Fibroblast of the conjunctiva (primary cell): ENCODE measurements around the gene RTN4.
"Not testable (repeated sequence)": the region's sequence is repeated elsewhere in the genome, so short reads cannot be mapped to it uniquely, and the experiment has no call there.

ENCODE experiments used
- DNase-seq: peaks from one replicate; pipeline ENCODE4 v3.0.0-alpha.2; 2010; ENCODE audit warnings: low read depth

The RTN4 gene

DNA sequence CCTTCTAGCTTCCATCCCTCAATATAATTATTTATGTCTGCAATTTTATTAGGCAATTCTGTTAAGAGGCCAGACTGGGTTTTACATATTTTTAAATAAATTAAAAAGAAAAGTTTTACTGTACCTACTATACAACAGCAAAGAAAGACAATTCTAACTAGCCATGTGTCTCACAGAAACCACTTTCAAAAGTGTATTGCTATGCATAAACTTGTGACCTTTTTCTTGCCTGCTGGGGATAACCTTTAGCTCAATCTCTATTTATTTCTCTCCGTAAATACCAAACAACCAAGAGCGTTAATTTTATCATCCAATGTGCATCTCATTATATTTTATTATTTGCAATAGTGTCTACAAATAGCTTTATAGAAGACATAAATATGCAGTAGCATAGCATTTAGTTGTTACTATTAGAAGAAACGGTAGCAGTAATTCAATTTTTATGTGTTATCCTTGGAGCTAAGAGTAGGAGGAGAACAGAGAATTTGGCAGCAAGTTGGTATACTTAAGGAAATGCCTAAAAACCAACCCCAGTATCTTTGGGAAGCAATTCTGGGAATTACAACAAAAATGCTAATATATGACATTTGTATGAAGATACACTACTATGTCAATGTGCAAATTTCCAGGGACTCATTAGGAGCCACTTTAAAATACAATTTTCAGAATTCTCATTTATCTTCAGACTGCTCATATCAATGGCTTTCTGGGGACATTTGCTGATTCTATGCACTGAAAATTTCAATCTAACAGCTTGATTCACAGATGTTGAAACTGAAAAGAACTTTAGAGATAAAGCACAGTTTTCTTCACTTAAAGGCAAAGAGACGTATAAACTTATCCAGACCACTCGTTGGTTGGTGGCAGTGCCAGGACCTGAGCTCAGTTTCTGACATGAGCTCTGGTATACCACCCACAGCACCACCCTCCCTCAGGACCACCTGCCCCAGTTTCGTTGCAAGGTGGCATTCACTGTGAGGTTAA lies 23.0 kb upstream of the RTN4 start:
- no peak for DNase-seq

DNA sequence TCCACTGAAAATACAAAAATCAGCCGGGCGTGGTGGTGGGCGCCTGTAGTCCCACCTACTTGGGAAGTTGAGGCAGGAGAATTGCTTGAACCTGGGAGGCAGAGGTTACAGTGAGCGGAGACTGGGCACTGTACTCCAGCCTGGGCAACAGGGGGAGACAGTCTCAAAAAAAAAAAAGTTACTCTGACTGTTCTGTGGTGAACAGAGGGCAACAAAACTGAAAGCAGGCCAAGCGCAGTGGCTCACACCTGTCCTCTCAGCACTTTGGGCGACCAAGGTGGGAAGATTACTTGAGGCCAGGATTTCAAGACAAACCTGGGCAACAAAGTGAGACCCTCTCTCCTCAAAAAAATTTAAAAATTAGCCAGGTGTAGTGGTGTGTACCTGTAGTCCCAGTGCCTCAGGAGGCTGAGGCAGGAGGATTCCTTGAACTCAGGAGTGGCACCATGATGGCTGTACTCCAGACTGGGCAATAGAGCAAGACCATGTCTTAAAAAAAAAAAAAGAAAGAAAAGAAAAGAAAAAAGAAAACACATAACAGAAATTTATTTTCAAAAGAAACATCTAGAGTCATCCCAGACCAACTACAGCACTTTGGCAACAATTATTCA lies 13.6 kb upstream of the RTN4 start:
- DNase-seq: no peak

GRCh38 chr2:55063226-55063625 lies 13.0 kb upstream of the RTN4 start:
- DNase-seq: no peak

- DNase-seq: no peak
These were observed 12.5 kb upstream of the RTN4 start for GRCh38 chr2:55062754-55063153.

GRCh38 chr2:55061523-55062344 lies 11.5 kb upstream of the RTN4 start:
- DNase-seq: no peak

DNA sequence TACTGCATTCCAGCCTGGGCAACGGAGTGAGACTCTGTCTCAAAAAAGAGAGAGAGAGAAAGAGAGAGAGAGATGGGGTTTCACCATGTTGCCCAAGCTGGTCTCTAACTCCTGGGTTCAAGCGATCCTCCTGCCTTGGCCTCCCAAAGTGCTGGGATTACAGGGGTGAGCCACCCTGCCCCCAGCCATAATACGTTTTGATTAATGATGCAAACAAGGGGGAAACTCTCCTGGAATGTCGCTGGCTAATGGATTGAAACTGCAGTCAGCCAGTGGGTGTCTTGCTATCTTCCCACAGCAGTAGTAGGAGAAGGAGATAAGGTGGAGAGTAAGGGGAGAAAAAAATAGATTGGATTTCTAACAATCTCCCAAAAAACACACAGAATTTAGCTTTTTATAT lies 9.5 kb upstream of the RTN4 start:
- DNase-seq: no peak

- DNase-seq: no peak
These were observed 7.2 kb upstream of the RTN4 start for GRCh38 chr2:55057474-55057873.

GRCh38 chr2:55056024-55056521 lies 5.8 kb upstream of the RTN4 start:
- peak; percentile 61 for DNase-seq

DNA sequence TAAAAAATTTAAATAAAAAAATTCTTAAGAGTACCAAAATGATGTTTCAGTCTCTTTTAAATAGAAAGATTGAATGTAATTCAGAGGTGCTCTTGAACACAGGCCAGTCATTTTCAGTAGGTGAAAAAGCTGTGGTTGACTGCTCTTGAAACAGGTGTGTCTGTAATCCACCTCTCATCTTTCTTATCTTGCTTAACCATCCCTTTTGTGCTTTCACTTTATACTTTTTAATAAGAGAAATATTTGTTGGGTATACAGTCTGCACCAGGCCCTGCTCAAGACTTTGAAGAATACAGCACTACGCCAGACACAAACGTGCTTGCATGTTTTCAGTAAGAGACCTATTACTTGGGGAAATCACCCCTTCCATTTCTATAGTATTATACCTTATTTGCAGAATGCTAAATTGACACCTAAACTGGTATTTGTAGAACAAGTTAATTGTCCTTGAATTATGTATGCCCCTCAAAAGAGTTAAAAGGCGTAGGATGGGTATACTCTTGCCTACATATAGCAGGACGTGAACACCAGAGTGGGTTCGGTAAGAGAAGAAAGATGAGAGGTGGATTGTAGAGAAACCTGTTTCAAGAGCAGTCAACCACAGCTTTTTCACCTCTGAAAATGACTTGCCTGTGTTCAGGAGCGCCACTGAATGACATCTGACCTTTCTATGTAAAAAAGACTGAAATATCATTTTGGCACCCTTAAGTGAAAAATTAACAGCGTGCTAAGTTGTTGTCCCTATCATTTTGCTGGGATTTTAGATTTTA lies 4.0 kb upstream of the RTN4 start:
- DNase-seq: no peak

- DNase-seq: not testable (repeated sequence)
These were observed 3.0 kb upstream of the RTN4 start for GRCh38 chr2:55053225-55053624.

DNA sequence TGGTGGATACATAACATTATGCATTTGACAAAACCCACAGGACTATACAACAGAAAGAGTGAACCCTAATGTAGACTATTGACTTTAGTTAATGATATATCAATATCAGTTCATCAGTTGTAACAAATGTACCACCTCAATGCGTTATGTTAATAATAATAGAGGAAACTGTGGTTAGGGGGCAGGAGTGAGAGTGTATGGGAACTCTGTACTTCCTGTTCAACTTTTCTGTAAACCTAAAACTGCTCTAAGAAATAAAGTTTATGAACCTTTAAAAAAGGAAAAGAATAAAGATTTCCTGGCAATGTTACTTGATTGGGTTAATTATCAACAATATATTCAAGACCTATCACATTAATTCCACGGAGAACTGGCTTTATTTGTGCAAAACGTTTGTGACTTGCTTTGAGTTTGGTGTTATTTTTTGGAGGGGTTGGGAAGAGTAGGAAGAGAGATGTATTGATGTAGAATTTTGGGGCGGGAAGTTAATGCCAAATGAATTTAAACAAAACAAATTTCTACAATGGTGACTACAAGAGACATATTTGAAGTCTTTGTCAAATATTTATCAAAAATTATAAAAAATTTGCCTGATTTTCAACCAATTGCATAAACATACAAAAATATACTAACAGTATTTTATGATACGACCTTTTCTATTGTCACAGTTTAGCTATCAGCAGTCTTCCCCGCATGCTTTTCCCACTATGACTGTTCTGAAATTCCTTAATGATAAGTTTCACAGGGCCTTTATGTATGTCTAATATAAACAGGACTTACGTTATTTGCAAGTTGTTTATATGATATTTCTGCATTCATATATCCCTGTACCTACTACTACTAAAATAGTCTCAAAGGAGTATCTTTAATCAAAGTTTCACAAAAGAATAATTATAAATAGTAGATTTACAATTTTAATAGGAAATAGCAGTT lies 2.1 kb upstream of the RTN4 start:
- no peak for DNase-seq

DNA sequence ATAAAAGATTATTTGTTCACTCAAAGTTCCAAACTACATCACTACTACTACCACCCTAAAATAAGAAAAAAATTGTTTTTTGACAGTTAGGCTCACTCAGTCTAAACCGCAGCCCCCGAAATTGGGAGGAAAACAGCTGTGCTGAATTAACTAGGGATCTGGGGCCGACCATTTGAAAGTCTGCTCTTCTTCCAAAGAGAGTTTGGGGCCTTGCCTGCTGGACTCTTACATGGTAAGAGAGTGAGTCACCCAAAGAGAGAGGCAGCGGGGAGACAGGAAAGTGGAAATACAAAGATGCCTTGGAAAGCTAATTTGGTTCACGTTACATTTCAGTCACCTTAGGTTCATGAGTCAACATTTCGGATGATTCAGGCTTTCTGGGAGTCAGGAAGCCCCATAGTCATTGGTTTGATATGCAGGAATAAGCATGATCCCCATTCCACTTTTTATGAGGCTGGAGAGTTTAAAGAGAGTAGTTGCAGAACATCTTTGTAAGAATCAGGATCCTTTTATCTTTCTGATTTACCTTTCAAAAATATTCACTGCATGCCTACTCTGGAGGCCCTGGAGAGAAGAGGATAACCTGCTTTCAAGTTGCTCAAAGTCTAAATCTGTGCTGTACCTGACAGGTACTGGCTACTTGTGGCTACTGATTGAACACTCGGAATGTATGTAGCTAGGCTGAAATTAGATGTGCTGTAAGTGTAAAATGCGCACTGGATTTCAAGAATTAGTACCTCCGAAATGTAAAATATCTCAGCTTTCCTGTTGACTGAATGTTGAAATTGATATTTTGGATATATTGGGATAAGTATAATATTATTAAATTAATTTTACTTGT lies 995 bp upstream of the RTN4 start:
- DNase-seq: peak; percentile 97

DNA sequence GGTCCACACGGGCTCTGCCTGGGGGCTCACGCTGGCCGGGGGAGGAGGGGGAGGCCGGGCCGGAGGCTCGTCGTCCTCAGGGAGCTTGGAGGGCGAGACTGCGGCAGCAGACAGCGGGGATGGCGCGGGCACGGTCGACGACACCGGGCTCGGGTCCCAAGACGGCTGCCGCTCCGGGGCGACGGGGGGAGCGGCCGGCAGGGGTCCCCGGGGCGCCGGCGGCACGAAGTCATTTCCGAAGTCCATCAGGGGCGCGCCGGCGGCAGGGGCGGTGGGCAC lies 491 bp downstream of the RTN4 start:
- DNase-seq: no peak

- peak; percentile 58 for DNase-seq
These were observed 1.0 kb downstream of the RTN4 start for GRCh38 chr2:55049043-55049820.

DNA sequence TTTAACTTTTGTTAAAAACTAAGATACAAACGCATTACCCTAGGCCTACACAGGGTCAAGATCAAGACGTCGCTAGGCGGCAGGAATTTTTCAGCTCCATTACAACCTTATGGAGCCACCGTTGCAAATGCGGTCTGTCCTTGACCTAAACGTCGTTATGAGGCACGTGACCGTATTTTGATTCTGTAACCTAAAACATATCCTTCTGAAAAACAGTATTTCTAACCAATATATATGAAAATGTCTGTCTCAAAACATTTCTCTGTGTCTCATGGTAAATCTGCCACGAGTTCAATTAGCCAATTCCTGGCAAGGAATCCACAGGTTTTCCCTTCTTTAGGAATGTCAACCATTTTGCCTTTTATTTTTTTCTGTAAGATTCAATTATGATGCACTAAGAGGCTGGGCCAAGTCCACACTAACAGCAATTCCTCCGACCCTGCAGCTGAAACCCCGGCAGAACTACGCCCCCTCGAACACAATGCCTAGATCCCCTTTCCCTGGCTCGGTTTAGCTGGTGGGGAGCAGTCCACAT lies 1.7 kb downstream of the RTN4 start:
- DNase-seq: no peak

- DNase-seq: no peak
These were observed 2.5 kb downstream of the RTN4 start for GRCh38 chr2:55047677-55048299.

DNA sequence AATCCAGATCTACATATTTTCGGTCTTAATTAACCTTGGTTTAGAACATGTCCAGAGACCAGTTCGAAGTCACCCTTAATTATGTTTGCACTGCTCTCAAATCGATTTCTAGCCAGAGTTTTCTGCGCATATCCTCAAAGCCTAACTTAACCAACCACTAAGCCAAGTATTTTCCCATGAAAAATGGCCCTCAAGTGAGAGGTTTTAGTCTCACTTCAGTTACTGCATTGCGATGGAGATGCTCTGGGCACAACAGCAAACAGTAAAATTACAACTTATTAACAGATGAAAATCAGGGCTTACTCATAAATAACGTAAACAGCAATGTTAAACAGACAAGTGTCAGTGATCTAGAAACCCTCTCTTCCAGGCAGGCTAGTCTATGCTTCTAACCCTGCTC lies 4.5 kb downstream of the RTN4 start:
- DNase-seq: no peak

GRCh38 chr2:55043841-55044240 lies 6.4 kb downstream of the RTN4 start:
- DNase-seq: no peak
